CD14-positive monocyte (primary cell): ENCODE data around the gene LRRC72. TPM values are rescaled to one million over a fixed set of nuclear protein-coding genes. Genes with fewer than 3 reads are reported as not detected.

Experiments used
- DNase-seq, 3 donors: peaks; one replicate each; pipeline ENCODE4 v3.0.0-alpha.2; 2011 to 2022
- H2AFZ ChIP-seq: 2 replicates; pipeline ENCODE4 v1.6.0; 2012; ENCODE audit warnings: mild to moderate bottlenecking, low read depth, low read length, inconsistent platforms; ENCODE audit not compliant: insufficient read depth, poor library complexity, severe bottlenecking
- H3K27ac ChIP-seq, 2 donors: 1 replicate in 1 of 2; 2 replicates in 1 of 2; pipeline ENCODE4 v1.5.1; 2012 to 2013; ENCODE audit warnings: low read length in 2 of 2, control low read depth in 1 of 2, inconsistent platforms in 1 of 2, low read depth in 1 of 2, mild to moderate bottlenecking in 1 of 2
- H3K27me3 ChIP-seq, 2 donors: one replicate each; pipeline versions ENCODE4 v1.6.0 to v1.6.1; 2011 to 2013; ENCODE audit warnings: low read length in 2 of 2; ENCODE audit not compliant: control insufficient read depth in 2 of 2, insufficient read depth in 2 of 2
- H3K36me3 ChIP-seq, 2 donors: replicated peaks in 1 of 2; 1 replicate in 1 of 2; 2 replicates in 1 of 2; pipeline versions ENCODE4 v1.5.1 to v1.6.1; 2012 to 2013; ENCODE audit warnings: low read length in 2 of 2, control low read depth in 1 of 2, inconsistent platforms in 1 of 2, mild to moderate bottlenecking in 1 of 2; ENCODE audit not compliant: insufficient read depth in 2 of 2, control insufficient read depth in 1 of 2
- H3K4me1 ChIP-seq, 2 donors: 1 replicate in 1 of 2; 2 replicates in 1 of 2; pipeline versions ENCODE4 v1.5.1 to v1.6.1; 2012 to 2013; ENCODE audit warnings: low read length in 2 of 2, control low read depth in 1 of 2, inconsistent platforms in 1 of 2, mild to moderate bottlenecking in 1 of 2, moderate library complexity in 1 of 2; ENCODE audit not compliant: insufficient read depth in 2 of 2, control insufficient read depth in 1 of 2
- H3K4me2 ChIP-seq: replicated peaks from 2 replicates; pipeline ENCODE3; 2012; ENCODE audit warnings: low read length, moderate library complexity, mild to moderate bottlenecking; ENCODE audit not compliant: poor library complexity, severe bottlenecking; ENCODE audit errors: extremely low read depth
- H3K4me3 ChIP-seq, 3 experiments: fragments of 200-600 bp in 1 of 3; sonication (generic) in 1 of 3; replicated peaks in 1 of 3; 1 replicate in 2 of 3; 2 replicates in 1 of 3; pipeline ENCODE4 v1.5.1; 2011 to 2013; ENCODE audit warnings: low read length in 3 of 3, mild to moderate bottlenecking in 3 of 3, control low read depth in 2 of 3, low read depth in 2 of 3, inconsistent platforms in 1 of 3, moderate library complexity in 1 of 3
- H3K79me2 ChIP-seq: 2 replicates; pipeline ENCODE4 v1.6.0; 2012; ENCODE audit warnings: mild to moderate bottlenecking, control low read depth, inconsistent platforms, low read length, moderate library complexity; ENCODE audit not compliant: insufficient read depth
- H3K9ac ChIP-seq: 2 replicates; pipeline ENCODE4 v1.6.0; 2017; ENCODE audit warnings: low read length, mild to moderate bottlenecking; ENCODE audit not compliant: insufficient read depth, poor library complexity, severe bottlenecking
- H3K9me3 ChIP-seq, 2 donors: replicated peaks in 1 of 2; 1 replicate in 1 of 2; 2 replicates in 1 of 2; pipeline versions ENCODE4 v1.5.1 to v1.6.1; 2012 to 2013; ENCODE audit warnings: low read length in 2 of 2, control low read depth in 1 of 2; ENCODE audit not compliant: control insufficient read depth in 1 of 2, insufficient read depth in 1 of 2
- H4K20me1 ChIP-seq: 2 replicates; pipeline ENCODE4 v1.6.0; 2012; ENCODE audit warnings: mild to moderate bottlenecking, low read length, control low read depth, moderate library complexity; ENCODE audit not compliant: insufficient read depth
- H3K27ac Mint-ChIP-seq, 7 donors: one replicate each; pipeline ENCODE4 v1.8.0; 2020; ENCODE audit warnings: mild to moderate bottlenecking in 7 of 7, mixed read lengths in 7 of 7, moderate library complexity in 6 of 7, inconsistent platforms in 2 of 7
- H3K27me3 Mint-ChIP-seq, 3 donors: one replicate each; pipeline ENCODE4 v1.8.0; 2021 to 2022; ENCODE audit warnings: low read depth in 3 of 3, mild to moderate bottlenecking in 3 of 3, mixed read lengths in 3 of 3, moderate library complexity in 3 of 3, inconsistent platforms in 1 of 3
- H3K36me3 Mint-ChIP-seq, 2 donors: one replicate each; pipeline ENCODE4 v1.8.0; 2020; ENCODE audit warnings: mixed read lengths in 2 of 2, inconsistent platforms in 1 of 2, mild to moderate bottlenecking in 1 of 2
- H3K4me1 Mint-ChIP-seq: one replicate; pipeline ENCODE4 v1.8.0; 2020; ENCODE audit warnings: mild to moderate bottlenecking, mixed read lengths
- H3K4me3 Mint-ChIP-seq, 2 donors: one replicate each; pipeline ENCODE4 v1.8.0; 2020; ENCODE audit warnings: mild to moderate bottlenecking in 2 of 2, mixed read lengths in 2 of 2, moderate library complexity in 1 of 2
- H3K9me3 Mint-ChIP-seq, 7 donors: one replicate each; pipeline ENCODE4 v1.8.0; 2020 to 2022; ENCODE audit warnings: mixed read lengths in 7 of 7, mild to moderate bottlenecking in 6 of 7, moderate library complexity in 6 of 7, inconsistent platforms in 2 of 7
- CTCF ChIP-seq: fragments of 200-600 bp; IDR thresholded peaks from one replicate; pipeline ENCODE4 v1.8.0; 2022; ENCODE audit warnings: antibody characterized with exemption, mild to moderate bottlenecking
- WGBS: methylation state at CpG from one replicate; pipeline ENCODE4 v1.1.5; 2013; ENCODE audit warnings: missing lambda C conversion rate; ENCODE audit not compliant: insufficient coverage; 5-methylcytosine and 5-hydroxymethylcytosine counted together
- intact Hi-C, 2 donors: fragments of 100-400 bp; cut with micrococcal nuclease; formaldehyde crosslinking; loops; one replicate each; pipeline versions ENCODE4 v1.15.0 to v1.15.1; 2023
- polyA plus RNA-seq, 3 donors: library from polyadenylated mRNA; depleted of rRNA in 1 of 3; unstranded in 2 of 3; stranded (reverse) in 1 of 3; fragments of 300-500 nt in 2 of 3; fragments of >200 nt in 1 of 3; fragmentation: Illumina TruSeq in 2 of 3; gene quantifications; 1 replicate in 2 of 3; 2 replicates in 1 of 3; pipeline ENCODE4 v1.2.3, GENCODE V29; 2012 to 2021

The LRRC72 gene
- polyA plus RNA-seq, 3 donors = not detected

GRCh38 chr7:16603633-16604032 lies 77.0 kb downstream of the LRRC72 start:
- no peaks in the 10 kb centered on the region for H3K9me3 ChIP-seq
- no peak overlapping the region for H3K9ac ChIP-seq
- Mint-ChIP-seq H3K27me3 (no peaks in the 10 kb centered on the region), H3K4me1 (no peaks in the 10 kb centered on the region), H3K27ac (no peak overlapping the region), H3K9me3 (peaks cover 0 to 2% (median 0%) of the 10 kb centered on the region in 7 donors), H3K4me3 (no peak overlapping the region), H3K36me3 (peaks cover 64 to 76% of the 10 kb centered on the region in 2 donors)
- peaks cover 30 to 75% of the 10 kb centered on the region in 2 donors for H3K36me3 ChIP-seq
- no peak overlapping the region for H3K27ac ChIP-seq
- no peaks in the 10 kb centered on the region for H4K20me1 ChIP-seq
- H3K79me2 ChIP-seq = no peaks in the 10 kb centered on the region
- no peaks in the 10 kb centered on the region for H3K27me3 ChIP-seq
- H2AFZ ChIP-seq = no peak overlapping the region
- DNase-seq = no peak
- no peaks in the 10 kb centered on the region for H3K4me1 ChIP-seq
- TF ChIP-seq CTCF = no peak
- intact Hi-C loops = no loop called here
- no peak overlapping the region for H3K4me2 ChIP-seq
- H3K4me3 ChIP-seq = no peak overlapping the region

DNA sequence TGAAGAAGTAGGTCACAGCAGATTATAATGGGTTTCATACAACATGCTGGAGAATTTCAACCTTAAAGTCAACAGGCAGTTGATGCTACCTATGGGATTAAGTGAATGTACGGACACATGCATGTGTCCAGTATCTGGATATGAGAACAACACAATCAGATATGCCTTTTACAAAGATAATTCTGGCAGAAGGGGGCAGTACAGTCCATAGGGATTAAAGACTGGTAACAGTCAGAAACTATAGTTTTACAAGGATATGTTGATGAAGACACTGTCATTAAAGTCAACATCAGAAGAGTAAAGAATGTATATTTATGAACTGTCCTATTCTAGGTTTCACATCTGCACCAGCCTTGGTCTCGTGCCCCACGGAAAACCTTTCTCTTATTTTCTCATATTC lies 77.4 kb downstream of the LRRC72 start:
- Histone ChIP-seq H3K4me3 (no peak overlapping the region), H2AFZ (no peak overlapping the region), H3K9ac (no peak overlapping the region), H4K20me1 (no peaks in the 10 kb centered on the region), H3K27me3 (no peaks in the 10 kb centered on the region), H3K4me2 (no peak overlapping the region), H3K36me3 (peaks cover 31 to 77% of the 10 kb centered on the region in 2 donors), H3K9me3 (no peaks in the 10 kb centered on the region), H3K27ac (no peak overlapping the region), H3K79me2 (no peaks in the 10 kb centered on the region), H3K4me1 (no peaks in the 10 kb centered on the region)
- Mint-ChIP-seq H3K27ac (no peak overlapping the region), H3K27me3 (no peaks in the 10 kb centered on the region), H3K4me3 (no peak overlapping the region), H3K4me1 (no peaks in the 10 kb centered on the region), H3K9me3 (peaks cover 0 to 2% (median 0%) of the 10 kb centered on the region in 7 donors), H3K36me3 (peaks cover 62 to 76% of the 10 kb centered on the region in 2 donors)
- TF ChIP-seq CTCF = no peak
- no CpG with 5 or more reads among the region's 3 CpGs for WGBS
- DNase-seq = no peak
- intact Hi-C loops = no loop called here
